Panc1 (cell line): ENCODE results near the gene RGS14. TPM values are rescaled to one million over a fixed set of nuclear protein-coding genes. Genes with fewer than 3 reads are reported as not detected.

ENCODE experiments used
- ATAC-seq: fragments of 200-7000 bp; cut with Tn5 transposase; 2 replicates; pipeline ENCODE4 v1.9.1; 2020; ENCODE audit warnings: mild to moderate bottlenecking, moderate library complexity
- BruUV-seq: library from RNA; stranded (reverse); fragments of 400-500 nt; replicated peaks from 2 replicates; lab custom pipeline; 2021; lab: Mats Ljungman, UMichigan
- CTCF ChIA-PET: fragments of 300-600 bp; sonication (Branson Sonifier 250); formaldehyde crosslinking; loops from one replicate; lab custom pipeline; 2022; ENCODE audit warnings: antibody characterized with exemption; lab: Charles Lee
- POLR2A ChIA-PET: fragments of 300-600 bp; sonication (Branson Sonifier 250); formaldehyde crosslinking; loops from one replicate; lab custom pipeline; 2022; ENCODE audit warnings: antibody characterized with exemption; lab: Charles Lee
- DNase-seq: peaks from one replicate; pipeline ENCODE4 v3.0.0-alpha.2; 2010; ENCODE audit warnings: low read depth, low spot score
- H3K27ac ChIP-seq: 2 replicates; pipeline ENCODE4 v1.5.1; 2011; ENCODE audit warnings: mild to moderate bottlenecking, low read length, inconsistent platforms
- H3K27me3 ChIP-seq: fragments of 200-500 bp; sonication (Bioruptor generic); 2 replicates; pipeline ENCODE4 v1.6.0; 2014; ENCODE audit warnings: low read length, inconsistent platforms; ENCODE audit not compliant: control insufficient read depth, insufficient read depth
- H3K36me3 ChIP-seq: fragments of 200-500 bp; sonication (Bioruptor generic); 2 replicates; pipeline ENCODE4 v1.5.1; 2014; ENCODE audit warnings: inconsistent platforms, mild to moderate bottlenecking, low read length, moderate library complexity; ENCODE audit not compliant: control insufficient read depth, insufficient read depth
- H3K4me1 ChIP-seq: 2 replicates; pipeline ENCODE4 v1.5.1; 2011; ENCODE audit warnings: inconsistent platforms, mild to moderate bottlenecking, low read length, moderate library complexity; ENCODE audit not compliant: control insufficient read depth, insufficient read depth
- H3K4me3 ChIP-seq, 2 experiments: 2 replicates each; pipeline ENCODE4 v1.5.1; 2011 to 2012; ENCODE audit warnings: low read depth in 2 of 2, low read length in 2 of 2, mild to moderate bottlenecking in 2 of 2, inconsistent platforms in 1 of 2, moderate library complexity in 1 of 2
- H3K9me3 ChIP-seq: fragments of 200-500 bp; sonication (Bioruptor generic); 2 replicates; pipeline ENCODE4 v1.5.1; 2014; ENCODE audit warnings: low read depth, mild to moderate bottlenecking, inconsistent platforms, low read length, moderate library complexity; ENCODE audit not compliant: control insufficient read depth, insufficient read depth
- CTCF ChIP-seq: fragments of 450-650 bp; IDR thresholded peaks from 2 replicates; pipeline ENCODE4 v1.5.1; 2017; ENCODE audit warnings: mild to moderate bottlenecking
- POLR2AphosphoS5 ChIP-seq: IDR thresholded peaks from 2 replicates; pipeline ENCODE4 v1.6.1; 2012; ENCODE audit warnings: mild to moderate bottlenecking, low read depth, low read length, moderate library complexity
- REST ChIP-seq, 2 experiments: IDR thresholded peaks; 2 replicates each; pipeline ENCODE4 v1.6.1; 2011 to 2012; ENCODE audit warnings: low read depth in 2 of 2, control low read depth in 1 of 2, low read length in 1 of 2, mild to moderate bottlenecking in 1 of 2, moderate library complexity in 1 of 2; ENCODE audit not compliant: insufficient read depth in 1 of 2
- SIN3A ChIP-seq: IDR thresholded peaks from 2 replicates; pipeline ENCODE4 v1.6.1; 2012; ENCODE audit warnings: low read depth, mild to moderate bottlenecking, low read length, moderate library complexity, borderline replicate concordance; ENCODE audit not compliant: insufficient read depth
- TCF7L2 ChIP-seq: IDR thresholded peaks from 2 replicates; pipeline ENCODE4 v1.6.1; 2011; ENCODE audit warnings: mild to moderate bottlenecking, low read depth, low read length, inconsistent platforms
- in situ Hi-C: cut with HindIII; loops from 2 replicates; pipeline ENCODE4 v1.10.0; 2016; ENCODE audit warnings: low sequenced_read_pairs, low pct_unique_long_range_greater_than_20kb
- intact Hi-C: fragments of 100-400 bp; cut with micrococcal nuclease; formaldehyde crosslinking; loops from one replicate; pipeline ENCODE4 v1.10.0; 2022; ENCODE audit not compliant: unreplicated experiment
- total RNA-seq: library from RNA; stranded (reverse); gene quantifications from one replicate; pipeline ENCODE4 v1.2.1, GENCODE V29; 2021; ENCODE audit not compliant: unreplicated experiment

Gene RGS14
- total RNA-seq, 1 experiment from 2014 or later: 13.5 TPM

GRCh38 chr5:177343777-177344176 lies 13.9 kb upstream of the RGS14 start:
- TF ChIP-seq POLR2AphosphoS5 (no peak), SIN3A (no peak), TCF7L2 (no peak), CTCF (no peak), REST (IDR thresholded peaks at IDR 0.05; ENCODE audit: insufficient read depth in 1 of 2, low read depth in 2 of 2, low read length in 1 of 2) (no peak)
- in situ Hi-C loops: no loop called here
- POLR2A ChIA-PET: no interaction called here
- Histone ChIP-seq H3K27ac (no peak overlapping the region), H3K27me3 (no peaks in the 10 kb centered on the region), H3K9me3 (no peaks in the 10 kb centered on the region), H3K36me3 (peaks cover 9% of the 10 kb centered on the region), H3K4me3 (no peak overlapping the region), H3K4me1 (peaks cover 5% of the 10 kb centered on the region; the same call in 1 of the 2 replicates)
- intact Hi-C loops: no loop called here
- CTCF ChIA-PET: no interaction called here
- no peak for DNase-seq
- BruUV-seq: no TSS peak
- no peak for ATAC-seq

GRCh38 chr5:177344891-177345290 lies 12.8 kb upstream of the RGS14 start:
- Histone ChIP-seq H3K4me3 (no peak overlapping the region), H3K27ac (no peak overlapping the region), H3K27me3 (no peaks in the 10 kb centered on the region), H3K36me3 (peaks cover 7% of the 10 kb centered on the region), H3K4me1 (peaks cover 15% of the 10 kb centered on the region), H3K9me3 (no peaks in the 10 kb centered on the region)
- ChIA-PET POLR2A (no interaction called here), CTCF (no interaction called here)
- TF ChIP-seq CTCF (no peak), TCF7L2 (no peak)
- intact Hi-C loops (no loop called here), in situ Hi-C loops (no loop called here)
- ATAC-seq: no peak
- BruUV-seq: no TSS peak
- DNase-seq: no peak
